Gastroesophageal sphincter (tissue), 3 donors: Measurements from ENCODE around the gene CSRNP3.

Experiments used
- CTCF ChIP-seq, 4 experiments: fragments of 200-600 bp in 2 of 4; fragments of 450-650 bp in 2 of 4; sonication (generic) in 1 of 4; IDR thresholded peaks; one replicate each; pipeline ENCODE4 v1.5.1; 2017 to 2019; ENCODE audit warnings: antibody characterized with exemption in 4 of 4, mild to moderate bottlenecking in 2 of 4, moderate library complexity in 2 of 4
- EP300 ChIP-seq: sonication (generic); formaldehyde crosslinking; IDR thresholded peaks from one replicate; pipeline ENCODE4 v1.6.1; 2017; ENCODE audit warnings: antibody characterized with exemption, mild to moderate bottlenecking
- POLR2A ChIP-seq, 2 donors: fragments of 450-650 bp; IDR thresholded peaks; one replicate each; pipeline ENCODE4 v1.6.1; 2017; ENCODE audit warnings: antibody characterized with exemption in 2 of 2, mild to moderate bottlenecking in 2 of 2, moderate library complexity in 1 of 2
- POLR2AphosphoS5 ChIP-seq: sonication (generic); formaldehyde crosslinking; IDR thresholded peaks from one replicate; pipeline ENCODE4 v1.6.1; 2017; ENCODE audit warnings: antibody characterized with exemption

- TF ChIP-seq CTCF (IDR thresholded peaks at IDR 0.05), result no peak
- no peak for TF ChIP-seq EP300
- TF ChIP-seq POLR2A (IDR thresholded peaks at IDR 0.05), result no peak
- no peak for TF ChIP-seq POLR2AphosphoS5
Observed at GRCh38 chr2:165651233-165651632, 181.7 kb downstream of the CSRNP3 start.
